Retinal pigment epithelial cell (primary cell): ENCODE results near the gene RBM19.

Source experiments
- DNase-seq: peaks from one replicate; pipeline ENCODE4 v3.0.0-alpha.2; 2010; ENCODE audit warnings: low read depth
- H3K4me3 ChIP-seq: 2 replicates; pipeline ENCODE4 v1.5.1; 2011; ENCODE audit warnings: mild to moderate bottlenecking, low read length, control low read depth, moderate library complexity
- CTCF ChIP-seq: conservative IDR thresholded peaks from 2 replicates; pipeline ENCODE4 v1.5.1; 2011; ENCODE audit warnings: low read depth, low read length, control low read depth, inconsistent platforms

Gene RBM19

GRCh38 chr12:113798552-113798951, 167.6 kb downstream of the RBM19 start:
- H3K4me3 ChIP-seq: no peak overlapping the region
- no peak for TF ChIP-seq CTCF
- DNase-seq: no peak

GRCh38 chr12:113797535-113797868, 168.6 kb downstream of the RBM19 start:
- no peak for TF ChIP-seq CTCF
- DNase-seq: no peak
- no peak overlapping the region for H3K4me3 ChIP-seq

GRCh38 chr12:113796852-113797534, 169.1 kb downstream of the RBM19 start:
- DNase-seq: no peak
- no peak for TF ChIP-seq CTCF
- H3K4me3 ChIP-seq: no peak overlapping the region

GRCh38 chr12:113796066-113796827, 169.9 kb downstream of the RBM19 start:
- no peak for DNase-seq
- H3K4me3 ChIP-seq: no peak overlapping the region
- no peak for TF ChIP-seq CTCF

GRCh38 chr12:113795445-113795844, 170.7 kb downstream of the RBM19 start:
- no peak overlapping the region for H3K4me3 ChIP-seq
- TF ChIP-seq CTCF: no peak
- no peak for DNase-seq

- TF ChIP-seq CTCF: no peak
- no peak for DNase-seq
- no peak overlapping the region for H3K4me3 ChIP-seq
These were observed 171.4 kb downstream of the RBM19 start for GRCh38 chr12:113794774-113795173.

- DNase-seq: no peak
- no peak for TF ChIP-seq CTCF
- no peak overlapping the region for H3K4me3 ChIP-seq
These were observed 172.9 kb downstream of the RBM19 start for GRCh38 chr12:113793250-113793649.
